ENCODE data around the gene ABTB2. TPM values are rescaled to one million over a fixed set of nuclear protein-coding genes. Genes with fewer than 3 reads are reported as not detected.
A peak's percentile ranks its signal among the peaks of the same experiment; 100 is the strongest.

The ABTB2 gene
- total RNA-seq, 2 donors from 2014 or later, result 0.45 to 2.5 TPM

DNA sequence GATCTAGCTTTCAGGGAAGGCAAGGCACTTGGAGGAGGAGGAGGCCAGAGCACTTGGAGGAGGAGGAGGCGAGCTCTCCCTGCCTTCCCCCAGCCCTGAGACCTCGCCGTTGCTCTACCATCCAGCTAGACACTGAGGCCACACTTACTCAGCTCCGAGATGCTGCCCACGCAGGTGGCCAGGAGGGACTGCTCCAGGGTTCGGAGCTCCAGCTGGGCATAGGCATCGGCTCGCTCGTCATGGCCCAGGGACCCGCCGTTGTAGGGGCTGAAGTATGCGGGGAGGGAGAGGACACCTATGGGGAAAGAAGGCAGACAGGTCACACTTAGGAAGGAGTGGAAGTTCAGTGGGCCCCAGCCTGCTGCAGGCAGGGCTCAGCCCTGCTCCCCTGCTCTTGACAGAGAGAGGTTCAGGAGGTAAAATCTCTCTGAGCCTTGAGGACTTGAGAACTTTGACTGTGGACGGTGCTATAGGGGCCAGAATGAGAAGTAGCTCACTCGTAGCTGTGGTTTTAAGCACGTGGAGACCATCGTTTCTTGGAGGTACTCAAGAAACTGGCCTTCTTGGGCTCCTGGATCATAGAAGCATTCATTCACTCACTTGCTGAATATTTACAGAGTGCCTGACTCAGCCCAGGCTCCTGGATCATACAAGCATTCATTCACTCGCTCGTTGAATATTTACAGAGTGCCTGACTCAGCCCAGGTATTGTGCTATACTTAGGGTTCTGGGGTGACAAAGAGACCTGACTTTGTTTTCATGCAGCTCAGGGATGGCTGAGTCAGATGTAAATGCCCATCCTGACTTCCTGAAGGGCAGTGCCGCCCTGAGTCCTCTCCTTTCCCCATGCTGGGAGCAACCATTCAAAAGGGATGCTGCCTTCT lies 153.2 kb downstream of the ABTB2 start:
- peaks cover 8% of the 10 kb centered on the region for H3K27me3 Mint-ChIP-seq
- peaks cover 11% of the 10 kb centered on the region for H3K4me1 Mint-ChIP-seq
- peak; percentile 73 for ATAC-seq (replicated peaks)
- no peak overlapping the region for H3K4me3 Mint-ChIP-seq
- H3K27ac Mint-ChIP-seq, result no peak overlapping the region
- H3K9me3 Mint-ChIP-seq, result no peaks in the 10 kb centered on the region
- no peaks in the 10 kb centered on the region for H3K36me3 Mint-ChIP-seq (ENCODE audit: low read depth)

DNA sequence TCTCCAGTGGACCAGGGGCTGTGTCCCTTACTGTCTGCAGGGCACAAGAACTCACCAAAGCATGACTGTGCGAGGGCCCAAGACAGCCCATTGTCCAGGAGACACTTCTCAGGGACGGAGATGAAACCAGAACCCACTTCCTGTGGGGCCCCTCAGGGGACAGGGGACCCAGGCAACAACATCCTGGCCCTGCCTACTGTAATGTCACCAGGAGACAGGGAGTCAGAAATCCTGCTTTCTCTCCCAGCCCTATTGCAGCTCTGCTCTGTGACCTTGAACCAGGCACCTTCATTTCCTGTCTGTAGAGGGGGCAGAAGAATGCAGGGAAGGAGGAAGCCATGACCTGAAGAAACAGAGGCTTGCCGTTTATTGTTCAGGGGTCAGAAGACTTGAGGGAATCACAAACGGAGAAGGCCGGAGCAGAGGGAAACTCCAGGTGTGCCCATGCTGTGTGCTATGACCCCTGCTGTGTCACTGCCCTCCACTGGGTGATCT lies 154.4 kb downstream of the ABTB2 start:
- peaks cover 4% of the 10 kb centered on the region for H3K27me3 Mint-ChIP-seq
- no peaks in the 10 kb centered on the region for H3K9me3 Mint-ChIP-seq
- H3K4me3 Mint-ChIP-seq, result no peak overlapping the region
- ATAC-seq (replicated peaks), result no peak
- H3K4me1 Mint-ChIP-seq, result peaks cover 7% of the 10 kb centered on the region
- peak overlapping the region; percentile 69 for H3K27ac Mint-ChIP-seq
- H3K36me3 Mint-ChIP-seq (ENCODE audit: low read depth), result no peaks in the 10 kb centered on the region

- no peak for ATAC-seq (replicated peaks)
- Mint-ChIP-seq H3K9me3 (no peaks in the 10 kb centered on the region), H3K36me3 (ENCODE audit: low read depth) (no peaks in the 10 kb centered on the region)
These were observed 156.7 kb downstream of the ABTB2 start for GRCh38 chr11:34201129-34201528.

DNA sequence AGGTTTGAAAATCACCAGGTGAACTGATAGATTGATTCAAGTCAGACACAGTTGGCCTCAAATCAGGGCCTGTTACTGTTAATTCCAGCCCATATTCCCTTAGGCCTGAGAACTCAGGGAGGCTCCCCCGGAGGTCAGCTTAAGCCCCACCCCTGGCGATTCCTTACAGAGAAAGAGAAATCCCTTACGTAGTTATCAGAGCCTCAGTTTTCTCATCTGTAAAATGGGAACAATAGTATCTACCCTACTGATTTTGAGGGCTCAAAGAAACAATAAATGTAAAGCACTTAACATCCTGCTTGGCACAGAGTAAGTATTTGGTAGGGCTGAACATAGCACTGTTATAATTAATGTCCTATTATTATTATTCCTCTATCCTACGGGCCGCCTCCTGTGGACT lies 158.3 kb downstream of the ABTB2 start:
- no peak overlapping the region for H3K27ac Mint-ChIP-seq
- H3K4me1 Mint-ChIP-seq, result peaks cover 6% of the 10 kb centered on the region
- no peaks in the 10 kb centered on the region for H3K36me3 Mint-ChIP-seq (ENCODE audit: low read depth)
- H3K4me3 Mint-ChIP-seq, result no peak overlapping the region
- no peak for ATAC-seq (replicated peaks)
- no peaks in the 10 kb centered on the region for H3K27me3 Mint-ChIP-seq
- H3K9me3 Mint-ChIP-seq, result no peaks in the 10 kb centered on the region

More at GRCh38 chr11:34201129-34201528, 156.7 kb downstream of the ABTB2 start:
- H3K4me3 Mint-ChIP-seq, result no peak overlapping the region
- peaks cover 6% of the 10 kb centered on the region for H3K4me1 Mint-ChIP-seq
- H3K27me3 Mint-ChIP-seq, result no peaks in the 10 kb centered on the region
- no peak overlapping the region for H3K27ac Mint-ChIP-seq

DNA sequence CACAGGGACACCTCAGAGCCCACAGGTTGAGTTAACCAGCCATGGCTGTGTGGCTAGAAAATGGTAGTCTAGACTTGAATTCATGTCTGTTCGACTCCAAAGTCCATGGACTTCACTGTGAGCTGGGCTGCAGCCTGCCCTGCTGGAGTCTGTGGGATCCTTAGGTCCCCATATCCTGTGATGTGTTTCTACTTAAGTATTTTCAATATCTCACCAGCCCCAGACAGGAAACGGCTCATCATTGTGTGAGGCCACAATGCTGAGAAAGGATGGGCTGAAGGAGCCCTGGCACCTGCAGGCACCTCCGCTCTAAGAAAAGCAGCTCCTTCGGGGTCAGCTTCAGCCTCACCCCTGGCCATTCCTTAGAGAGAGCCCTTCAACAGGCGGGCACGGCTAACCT lies 159.3 kb downstream of the ABTB2 start:
- peak; percentile 43 for ATAC-seq (replicated peaks)
- Mint-ChIP-seq H3K27ac (no peak overlapping the region), H3K4me1 (peaks cover 4% of the 10 kb centered on the region), H3K36me3 (ENCODE audit: low read depth) (no peaks in the 10 kb centered on the region), H3K9me3 (no peaks in the 10 kb centered on the region), H3K4me3 (no peak overlapping the region), H3K27me3 (no peaks in the 10 kb centered on the region)

DNA sequence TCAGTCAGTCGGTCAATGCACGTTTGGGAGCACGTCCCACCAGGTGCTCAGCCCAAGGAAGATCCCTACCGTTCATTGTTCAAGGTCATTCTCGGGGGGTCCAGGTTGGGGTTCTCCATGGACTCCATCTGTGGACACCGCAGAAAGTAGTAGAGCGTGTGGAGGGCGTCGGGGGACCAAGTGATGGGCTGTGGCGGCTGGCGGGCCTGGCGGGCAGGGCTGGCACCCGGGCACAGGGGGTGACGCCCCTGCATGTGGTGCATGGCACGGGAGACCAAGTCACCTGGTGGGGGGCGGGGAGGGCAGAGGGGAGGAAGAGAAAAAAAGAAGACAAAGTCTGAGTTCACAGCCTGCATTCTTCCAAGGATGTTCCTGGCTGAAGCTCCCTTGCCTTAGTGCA lies 160.6 kb downstream of the ABTB2 start:
- H3K4me1 Mint-ChIP-seq, result no peaks in the 10 kb centered on the region
- no peak overlapping the region for H3K4me3 Mint-ChIP-seq
- no peaks in the 10 kb centered on the region for H3K27me3 Mint-ChIP-seq
- no peak for ATAC-seq (replicated peaks)
- no peak overlapping the region for H3K27ac Mint-ChIP-seq
- no peaks in the 10 kb centered on the region for H3K36me3 Mint-ChIP-seq (ENCODE audit: low read depth)
- H3K9me3 Mint-ChIP-seq, result no peaks in the 10 kb centered on the region

DNA sequence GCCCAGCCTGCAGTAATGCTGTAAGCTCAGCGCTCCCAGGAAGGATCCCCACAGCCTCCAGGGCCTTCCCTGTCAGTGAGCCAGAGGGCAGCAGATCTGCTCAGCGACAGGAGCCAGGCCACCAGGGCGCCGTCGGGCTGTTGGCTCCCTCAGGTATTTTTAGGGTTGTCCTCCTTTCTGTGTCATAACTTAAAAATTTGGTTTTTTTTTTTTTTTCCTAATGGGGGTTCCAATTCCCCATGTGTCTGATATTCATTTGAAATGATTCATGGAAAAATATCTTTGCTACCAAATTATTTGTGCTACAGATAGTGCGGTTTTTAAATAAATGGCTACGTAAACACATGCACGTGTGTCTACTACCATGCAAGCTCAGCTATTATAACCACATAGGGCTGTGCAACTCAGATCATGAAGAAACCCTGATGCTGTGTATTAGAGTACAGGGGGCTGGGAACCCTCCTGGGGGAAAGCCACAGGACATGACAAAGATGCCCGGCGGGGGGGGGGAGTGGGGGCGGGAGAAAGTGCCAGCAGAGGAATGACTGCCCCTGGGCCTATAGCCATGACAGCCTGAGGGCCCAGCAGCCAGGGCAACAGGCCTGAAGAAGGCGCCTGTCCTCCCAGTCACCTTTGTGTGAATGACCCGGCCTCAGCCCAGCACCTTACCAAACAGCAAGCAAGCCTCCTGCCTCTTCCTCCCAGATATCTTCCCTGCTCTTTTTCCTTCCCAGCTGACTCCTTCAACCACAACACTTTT lies 163.1 kb downstream of the ABTB2 start:
- H3K27ac Mint-ChIP-seq, result no peak overlapping the region
- no peaks in the 10 kb centered on the region for H3K36me3 Mint-ChIP-seq (ENCODE audit: low read depth)
- no peaks in the 10 kb centered on the region for H3K27me3 Mint-ChIP-seq
- no peaks in the 10 kb centered on the region for H3K4me1 Mint-ChIP-seq
- no peak overlapping the region for H3K4me3 Mint-ChIP-seq
- no peak for ATAC-seq (replicated peaks)
- H3K9me3 Mint-ChIP-seq, result no peaks in the 10 kb centered on the region

DNA sequence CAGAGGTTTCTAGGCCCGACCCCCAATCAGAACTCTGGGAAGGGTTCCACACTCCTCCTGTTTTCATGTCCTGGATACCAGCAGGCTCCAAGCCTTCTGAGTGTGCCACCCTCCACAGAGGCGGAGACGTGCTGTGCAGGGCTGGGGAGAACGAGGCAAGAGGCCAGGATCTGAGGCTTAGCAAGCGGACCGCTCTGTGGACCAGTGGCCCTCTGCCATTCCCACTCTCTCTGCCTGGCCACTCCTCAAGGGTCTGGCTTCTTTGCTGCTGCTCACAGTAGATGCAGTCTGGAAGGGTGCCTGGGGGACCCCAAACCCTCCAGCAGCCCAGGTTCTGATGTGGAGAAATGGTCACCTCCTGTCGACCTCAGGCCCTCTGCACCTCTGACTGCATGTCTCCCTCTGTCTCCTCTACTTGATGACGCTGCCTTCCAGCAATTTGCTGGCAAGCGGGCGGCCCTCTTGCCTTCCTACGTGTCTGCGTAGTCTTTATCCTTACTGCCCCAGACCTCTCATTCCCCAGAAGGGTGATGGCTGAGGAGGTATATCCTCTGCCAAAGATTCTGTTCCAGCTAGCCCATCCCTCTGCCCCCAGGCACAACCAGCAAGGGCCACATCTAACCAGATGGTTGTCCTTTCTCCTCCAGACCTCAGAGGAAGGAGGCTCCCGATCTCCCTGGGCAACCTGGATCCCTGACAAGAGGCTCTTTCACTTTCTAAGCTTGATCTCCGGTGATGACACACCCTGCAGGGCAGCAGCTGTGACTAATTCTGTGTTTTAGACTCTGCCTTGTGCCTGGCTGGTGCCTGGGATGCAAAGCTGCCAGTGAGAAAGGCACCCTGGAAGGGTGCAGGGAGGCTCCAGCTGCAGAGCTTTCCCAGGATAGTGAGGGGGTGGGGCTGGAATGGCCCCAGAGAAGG lies 165.1 kb downstream of the ABTB2 start:
- H3K4me3 Mint-ChIP-seq, result no peak overlapping the region
- no peaks in the 10 kb centered on the region for H3K36me3 Mint-ChIP-seq (ENCODE audit: low read depth)
- H3K27ac Mint-ChIP-seq, result no peak overlapping the region
- peak; percentile 72 for ATAC-seq (replicated peaks)
- no peaks in the 10 kb centered on the region for H3K27me3 Mint-ChIP-seq
- no peaks in the 10 kb centered on the region for H3K9me3 Mint-ChIP-seq
- H3K4me1 Mint-ChIP-seq, result no peaks in the 10 kb centered on the region

DNA sequence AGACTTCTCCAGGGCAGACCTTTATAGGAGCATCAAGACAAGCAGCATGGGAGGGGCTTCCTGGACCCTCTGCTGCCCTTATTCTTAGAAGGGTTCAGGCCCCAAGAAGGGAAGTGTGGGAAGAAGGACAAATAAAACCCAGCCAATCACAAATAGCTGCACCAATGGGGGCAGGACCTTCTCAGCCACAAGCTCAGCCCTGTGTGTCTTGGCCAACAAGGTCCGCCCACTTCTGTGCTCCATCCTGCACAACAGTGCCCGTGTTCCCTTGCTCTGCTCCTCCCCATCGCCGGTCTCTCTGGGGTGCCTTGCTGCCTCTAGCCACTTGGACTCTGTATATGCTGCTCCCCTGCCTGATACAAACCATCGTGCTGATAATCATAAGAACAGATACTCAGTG lies 166.2 kb downstream of the ABTB2 start:
- Mint-ChIP-seq H3K9me3 (no peaks in the 10 kb centered on the region), H3K27ac (no peak overlapping the region), H3K4me3 (no peak overlapping the region), H3K36me3 (ENCODE audit: low read depth) (no peaks in the 10 kb centered on the region), H3K27me3 (no peaks in the 10 kb centered on the region), H3K4me1 (no peaks in the 10 kb centered on the region)
- no peak for ATAC-seq (replicated peaks)

GRCh38 chr11:34190192-34191139 lies 167.3 kb downstream of the ABTB2 start:
- Mint-ChIP-seq H3K9me3 (no peaks in the 10 kb centered on the region), H3K27me3 (no peaks in the 10 kb centered on the region)

DNA sequence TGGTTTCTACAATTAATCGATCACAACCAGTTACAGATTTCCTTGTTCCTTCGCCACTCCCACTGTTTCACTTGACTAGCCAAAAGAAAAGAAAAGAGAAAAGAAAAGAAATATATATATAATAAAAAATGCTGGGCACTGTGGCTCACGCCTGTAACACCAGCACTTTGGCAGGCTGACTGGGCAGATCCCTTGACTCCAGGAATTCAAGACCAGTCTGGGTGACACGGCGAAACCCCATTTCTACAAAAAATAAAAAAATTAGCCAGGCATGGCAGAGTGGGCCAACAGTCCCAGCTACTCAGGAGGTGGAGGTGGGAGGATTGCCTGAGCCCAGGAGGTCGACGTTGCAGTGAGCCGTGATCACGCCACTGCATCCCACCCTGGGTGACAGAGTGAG lies 168.6 kb downstream of the ABTB2 start:
- no peaks in the 10 kb centered on the region for H3K27me3 Mint-ChIP-seq
- no peak for ATAC-seq (replicated peaks)
- no peaks in the 10 kb centered on the region for H3K9me3 Mint-ChIP-seq
- H3K36me3 Mint-ChIP-seq (ENCODE audit: low read depth), result no peaks in the 10 kb centered on the region
- H3K4me1 Mint-ChIP-seq, result no peaks in the 10 kb centered on the region
- no peak overlapping the region for H3K4me3 Mint-ChIP-seq
- no peak overlapping the region for H3K27ac Mint-ChIP-seq

More at GRCh38 chr11:34190192-34191139, 167.3 kb downstream of the ABTB2 start:
- ATAC-seq (replicated peaks), result no peak
- Mint-ChIP-seq H3K27ac (no peak overlapping the region), H3K4me3 (no peak overlapping the region), H3K4me1 (no peaks in the 10 kb centered on the region), H3K36me3 (ENCODE audit: low read depth) (no peaks in the 10 kb centered on the region)

- Mint-ChIP-seq H3K4me3 (no peak overlapping the region), H3K36me3 (ENCODE audit: low read depth) (no peaks in the 10 kb centered on the region), H3K9me3 (no peaks in the 10 kb centered on the region), H3K4me1 (no peaks in the 10 kb centered on the region), H3K27ac (no peak overlapping the region), H3K27me3 (no peaks in the 10 kb centered on the region)
- ATAC-seq (replicated peaks), result no peak
These were observed 169.6 kb downstream of the ABTB2 start for GRCh38 chr11:34188181-34188580.
